Measurements from ENCODE around the gene C5orf63. TPM values are rescaled to one million over a fixed set of nuclear protein-coding genes. Genes with fewer than 3 reads are reported as not detected.
A peak's percentile ranks its signal among the peaks of the same experiment; 100 is the strongest.

Gene C5orf63
- total and polyA plus RNA-seq, 2 donors (not counting 1 experiment from before 2014, with no cell fraction given) = 10.3 to 20.0 TPM

GRCh38 chr5:127013407-127013806 lies 59.9 kb downstream of the C5orf63 start:
- peak overlapping the region; percentile 58 for H3K4me3 Mint-ChIP-seq
- intact Hi-C loops (cut with micrococcal nuclease) = loop anchor here (2.0 kb wide), 1 partner anchor 15 kb away; no protein-coding TSS in a partner anchor

DNA sequence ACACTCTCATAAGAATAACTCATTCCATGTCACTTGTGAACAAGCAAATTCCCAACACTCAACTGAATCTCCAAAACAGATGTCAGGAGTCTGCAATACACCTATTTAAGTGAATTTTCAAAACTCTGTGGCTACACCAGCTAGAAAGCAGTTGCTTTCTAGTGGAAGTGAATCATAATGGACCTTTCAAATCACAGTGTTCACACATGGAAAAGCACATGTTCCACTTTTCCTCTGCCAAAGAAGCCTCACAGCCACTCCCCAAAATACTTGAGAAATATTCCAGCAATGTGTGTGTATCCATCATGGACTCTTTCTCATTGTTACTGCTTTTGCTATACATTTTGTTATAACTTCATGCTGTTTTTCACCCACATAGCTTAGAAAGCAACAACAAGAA lies 60.4 kb downstream of the C5orf63 start:
- peaks cover 3% of the 10 kb centered on the region for H3K9me3 Mint-ChIP-seq (ENCODE audit: insufficient read depth)

More at GRCh38 chr5:127013407-127013806, 59.9 kb downstream of the C5orf63 start:
- Histone ChIP-seq H3K9ac (ENCODE audit: low read length) (no peak overlapping the region), H3K27me3 (replicated peaks in 1 of 4; ENCODE audit: control extremely low read depth in 1 of 4, control insufficient read depth in 3 of 4, insufficient read depth in 4 of 4, low read length in 3 of 4) (no peaks in the 10 kb centered on the region), H3K36me3 (replicated peaks in 1 of 2; ENCODE audit: control extremely low read depth in 1 of 2, control insufficient read depth in 1 of 2, extremely low read depth in 1 of 2, insufficient read depth in 2 of 2, low read length in 1 of 2) (peaks cover 0 to 2% of the 10 kb centered on the region in 2 experiments), H3K4me3 (ENCODE audit: control extremely low read depth in 1 of 5, extremely low read depth in 1 of 5, insufficient read depth in 1 of 5, low read depth in 2 of 5, low read length in 4 of 5) (peak overlapping the region in 1 of 5 experiments; percentile 2), H3K4me1 (ENCODE audit: control insufficient read depth in 2 of 2, insufficient read depth in 2 of 2, low read length in 2 of 2) (peaks cover 31 to 53% of the 10 kb centered on the region in 2 donors), H4K20me1 (ENCODE audit: control insufficient read depth, insufficient read depth, low read length, poor library complexity, severe bottlenecking) (peaks cover 2% of the 10 kb centered on the region), H2AFZ (ENCODE audit: insufficient read depth, low read depth, low read length, poor library complexity, severe bottlenecking) (no peak overlapping the region), H3K9me3 (ENCODE audit: control extremely low read depth in 1 of 3, control insufficient read depth in 2 of 3, insufficient read depth in 1 of 3, low read length in 2 of 3) (no peaks in the 10 kb centered on the region), H3K4me2 (replicated peaks; ENCODE audit: low read depth, low read length, poor library complexity, severe bottlenecking) (peak overlapping the region; percentile 40), H3K79me2 (ENCODE audit: control insufficient read depth, insufficient read depth, low read length) (peaks cover 89% of the 10 kb centered on the region), H3K27ac (ENCODE audit: low read length in 2 of 2) (peak overlapping the region in 1 of 2 donors; percentile 65)
- no peak for TF ChIP-seq EZH2 (IDR thresholded peaks at IDR 0.05; ENCODE audit: borderline replicate concordance, insufficient read depth, low read depth, low read length, poor library complexity, severe bottlenecking)
- TF ChIP-seq, protein P1, sequence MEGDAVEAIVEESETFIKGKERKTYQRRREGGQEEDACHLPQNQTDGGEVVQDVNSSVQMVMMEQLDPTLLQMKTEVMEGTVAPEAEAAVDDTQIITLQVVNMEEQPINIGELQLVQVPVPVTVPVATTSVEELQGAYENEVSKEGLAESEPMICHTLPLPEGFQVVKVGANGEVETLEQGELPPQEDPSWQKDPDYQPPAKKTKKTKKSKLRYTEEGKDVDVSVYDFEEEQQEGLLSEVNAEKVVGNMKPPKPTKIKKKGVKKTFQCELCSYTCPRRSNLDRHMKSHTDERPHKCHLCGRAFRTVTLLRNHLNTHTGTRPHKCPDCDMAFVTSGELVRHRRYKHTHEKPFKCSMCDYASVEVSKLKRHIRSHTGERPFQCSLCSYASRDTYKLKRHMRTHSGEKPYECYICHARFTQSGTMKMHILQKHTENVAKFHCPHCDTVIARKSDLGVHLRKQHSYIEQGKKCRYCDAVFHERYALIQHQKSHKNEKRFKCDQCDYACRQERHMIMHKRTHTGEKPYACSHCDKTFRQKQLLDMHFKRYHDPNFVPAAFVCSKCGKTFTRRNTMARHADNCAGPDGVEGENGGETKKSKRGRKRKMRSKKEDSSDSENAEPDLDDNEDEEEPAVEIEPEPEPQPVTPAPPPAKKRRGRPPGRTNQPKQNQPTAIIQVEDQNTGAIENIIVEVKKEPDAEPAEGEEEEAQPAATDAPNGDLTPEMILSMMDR (IDR thresholded peaks at IDR 0.05) = no peak
- DNase-seq = no peak
- H3K4me1 Mint-ChIP-seq = peaks cover 61% of the 10 kb centered on the region
- peak overlapping the region; percentile 74 for H3K27ac Mint-ChIP-seq
- CTCF ChIA-PET = interaction anchor here (1.4 to 2.0 kb wide), 2 partner anchors 11 to 17 kb away, joined by 4 to 6 read pairs; partner anchors contain the start of gene MARCHF3
- no CpG with 5 or more reads among the region's 2 CpGs for WGBS (ENCODE audit: insufficient coverage)
- POLR2A ChIA-PET = no interaction called here
- no peaks in the 10 kb centered on the region for H3K27me3 Mint-ChIP-seq
- peaks cover 3% of the 10 kb centered on the region for H3K9me3 Mint-ChIP-seq (ENCODE audit: insufficient read depth)
- no peak for ATAC-seq (ENCODE audit: low read depth)

More for the DNA sequence above, 60.4 kb downstream of the C5orf63 start:
- peak overlapping the region; percentile 58 for H3K4me3 Mint-ChIP-seq
- DNase-seq (no peak), ATAC-seq (ENCODE audit: low read depth) (no peak)
- H3K27ac Mint-ChIP-seq = peak overlapping the region; percentile 56
- Histone ChIP-seq H4K20me1 (ENCODE audit: control insufficient read depth, insufficient read depth, low read length, poor library complexity, severe bottlenecking) (no peaks in the 10 kb centered on the region), H3K4me2 (replicated peaks; ENCODE audit: low read depth, low read length, poor library complexity, severe bottlenecking) (peak overlapping the region; percentile 40), H3K27me3 (replicated peaks in 1 of 4; ENCODE audit: control extremely low read depth in 1 of 4, control insufficient read depth in 3 of 4, insufficient read depth in 4 of 4, low read length in 3 of 4) (no peaks in the 10 kb centered on the region), H3K79me2 (ENCODE audit: control insufficient read depth, insufficient read depth, low read length) (peaks cover 88% of the 10 kb centered on the region), H2AFZ (ENCODE audit: insufficient read depth, low read depth, low read length, poor library complexity, severe bottlenecking) (no peak overlapping the region), H3K4me1 (ENCODE audit: control insufficient read depth in 2 of 2, insufficient read depth in 2 of 2, low read length in 2 of 2) (peaks cover 31 to 53% of the 10 kb centered on the region in 2 donors), H3K9ac (ENCODE audit: low read length) (no peak overlapping the region), H3K9me3 (ENCODE audit: control extremely low read depth in 1 of 3, control insufficient read depth in 2 of 3, insufficient read depth in 1 of 3, low read length in 2 of 3) (no peaks in the 10 kb centered on the region), H3K36me3 (replicated peaks in 1 of 2; ENCODE audit: control extremely low read depth in 1 of 2, control insufficient read depth in 1 of 2, extremely low read depth in 1 of 2, insufficient read depth in 2 of 2, low read length in 1 of 2) (peaks cover 0 to 2% of the 10 kb centered on the region in 2 experiments), H3K4me3 (ENCODE audit: control extremely low read depth in 1 of 5, extremely low read depth in 1 of 5, insufficient read depth in 1 of 5, low read depth in 2 of 5, low read length in 4 of 5) (peak overlapping the region in 1 of 5 experiments; percentile 2), H3K27ac (ENCODE audit: low read length in 2 of 2) (peak overlapping the region in 1 of 2 donors; percentile 65)
- TF ChIP-seq, protein P1 (IDR thresholded peaks at IDR 0.05) = no peak
- no peak for TF ChIP-seq EZH2 (IDR thresholded peaks at IDR 0.05; ENCODE audit: borderline replicate concordance, insufficient read depth, low read depth, low read length, poor library complexity, severe bottlenecking)
- ChIA-PET CTCF (interaction anchor here (1.4 to 2.0 kb wide), 2 partner anchors 11 to 18 kb away, joined by 4 to 6 read pairs; partner anchors contain the start of gene MARCHF3), POLR2A (no interaction called here)
- no peaks in the 10 kb centered on the region for H3K27me3 Mint-ChIP-seq
- intact Hi-C loops (cut with micrococcal nuclease) = loop anchor here (2.0 kb wide), 1 partner anchor 14 kb away; no protein-coding TSS in a partner anchor
- H3K4me1 Mint-ChIP-seq = peaks cover 64% of the 10 kb centered on the region
